ENCODE results near the gene ACIN1. TPM values are rescaled to one million over a fixed set of nuclear protein-coding genes. Genes with fewer than 3 reads are reported as not detected.

ACIN1 gene
- total and polyA plus RNA-seq, 9 of the 15 experiments (the other 6 are each of a cell fraction or from before 2014, with no cell fraction given) = 5.0 to 196 (median 129) TPM

- peak; percentile 79; the same call in 1 of the 2 replicates for TF ChIP-seq SRSF1 (IDR thresholded peaks at IDR 0.05; ENCODE audit: low read depth, low read length)
- TF ChIP-seq ZFP30 (CRISPR knock-in tag; IDR thresholded peaks at IDR 0.05; ENCODE audit: borderline replicate concordance) = peak; percentile 26; the same call in 1 of the 2 replicates
- TF ChIP-seq ZFP36 (IDR thresholded peaks at IDR 0.05; ENCODE audit: low read depth, low read length, partially characterized antibody) = no peak
- peak; percentile 79 for TF ChIP-seq FIP1L1 (IDR thresholded peaks at IDR 0.05; ENCODE audit: low read depth, low read length, poor library complexity, severe bottlenecking)
- TF ChIP-seq PHF8 (IDR thresholded peaks at IDR 0.05; ENCODE audit: borderline replicate concordance, low read length) = peak; percentile 47; the same call in 1 of the 2 replicates
- peak; percentile 84 for TF ChIP-seq CC2D1A (IDR thresholded peaks at IDR 0.05)
- TF ChIP-seq CTCFL (IDR thresholded peaks at IDR 0.05; ENCODE audit: borderline replicate concordance, insufficient read depth, low read depth, low read length, poor library complexity, severe bottlenecking) = peak; percentile 87
Measured at GRCh38 chr14:23057757-23058653, 36.9 kb downstream of the ACIN1 start (continued).

Measured in K562 (cell line).